ACHN (cell line): ENCODE results near the gene ARIH2.

Experiments
- DNase-seq: peaks from one replicate; pipeline ENCODE4 v3.0.0-alpha.2; 2015
- in situ Hi-C: cut with HindIII; loops from 2 replicates; pipeline ENCODE4 v1.10.0; 2017; ENCODE audit warnings: low sequenced_read_pairs, low pct_ligation_motif_present, low pct_unique_long_range_greater_than_20kb

Gene ARIH2

DNA sequence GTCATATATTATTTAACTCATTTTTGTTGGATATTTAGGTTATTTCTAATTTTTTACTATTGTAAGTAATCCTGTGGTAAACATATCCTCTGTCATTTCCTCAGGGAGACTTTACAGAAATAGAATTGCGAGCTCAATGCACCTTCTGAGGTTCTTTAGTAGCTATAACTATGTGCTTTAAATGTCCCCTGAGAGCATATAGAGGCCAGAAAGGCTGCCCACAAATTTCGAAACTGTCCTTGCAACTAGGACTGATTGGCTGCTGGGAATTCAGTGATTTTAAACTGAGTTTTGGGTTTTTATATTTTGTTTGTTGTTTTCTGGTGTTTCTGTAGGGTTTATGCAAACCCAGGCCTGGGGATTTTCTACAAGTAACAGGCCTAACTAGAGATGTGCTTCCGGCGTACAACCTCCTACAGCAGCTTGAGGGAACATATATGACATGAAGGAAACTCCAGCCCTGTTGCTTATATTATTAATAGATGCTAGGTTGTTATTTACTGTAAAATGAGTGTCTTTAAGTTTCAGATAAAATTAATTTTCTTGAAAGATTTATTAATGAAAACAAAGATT is 42.3 kb downstream of the ARIH2 start:
- no peak for DNase-seq
- in situ Hi-C loops = no loop called here

DNA sequence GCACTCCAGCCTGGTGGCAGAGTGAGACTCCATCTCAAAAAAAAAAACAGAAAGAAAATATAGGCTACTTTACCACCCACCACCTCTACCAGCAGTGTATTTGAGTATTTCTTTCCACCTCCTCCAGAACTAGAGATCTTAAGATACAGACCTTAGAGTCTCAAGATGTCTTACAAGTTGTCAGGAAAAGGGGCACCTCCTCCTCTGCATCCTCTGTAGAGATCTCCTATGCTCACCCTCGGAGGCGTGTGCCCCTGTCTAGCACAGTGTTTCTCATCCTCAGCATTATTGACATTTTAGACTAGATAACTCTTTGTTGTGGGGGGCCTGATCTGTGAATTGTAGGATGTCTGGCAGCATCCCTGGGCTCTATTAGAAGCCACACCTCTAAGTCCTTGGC is 43.7 kb downstream of the ARIH2 start:
- in situ Hi-C loops = no loop called here
- no peak for DNase-seq

DNA sequence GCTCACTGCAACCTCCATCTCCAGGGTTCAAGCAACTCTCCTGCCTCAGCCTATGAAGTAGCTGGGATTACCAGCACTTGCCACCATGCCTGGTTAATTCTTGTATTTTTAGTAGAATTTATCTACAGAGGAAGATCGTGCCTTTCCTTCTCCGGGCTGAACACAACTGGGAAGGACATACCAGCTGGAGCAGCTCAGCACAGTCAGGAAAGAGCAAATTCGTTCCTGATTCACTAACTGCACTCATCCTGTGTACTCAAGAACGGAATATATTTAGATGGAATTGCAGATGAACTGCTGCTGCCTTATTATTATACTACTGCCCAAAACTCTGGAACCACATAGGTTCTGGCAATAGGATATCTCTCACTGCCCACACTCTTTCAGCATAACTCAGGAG is 44.3 kb downstream of the ARIH2 start:
- in situ Hi-C loops = no loop called here
- DNase-seq = no peak

DNA sequence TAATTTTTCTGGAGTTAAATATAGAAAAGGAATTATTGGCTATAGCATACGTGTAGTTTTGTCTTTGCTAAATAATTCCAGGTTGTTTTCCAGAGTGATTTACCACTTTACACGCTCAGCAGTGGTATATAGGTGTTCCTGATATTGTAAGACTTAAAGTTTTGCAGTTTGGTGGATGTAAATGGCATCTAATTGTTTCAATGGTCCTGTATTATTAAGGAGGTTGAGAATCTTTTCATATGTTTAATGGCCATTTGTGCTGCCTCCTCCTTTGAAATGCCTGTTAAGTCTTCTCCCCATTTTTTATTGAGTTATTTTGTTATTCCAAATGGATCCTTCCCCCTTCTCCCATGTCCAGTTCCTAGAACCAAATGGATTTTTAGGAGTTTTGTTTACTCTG is 44.9 kb downstream of the ARIH2 start:
- no peak for DNase-seq
- in situ Hi-C loops = no loop called here

DNA sequence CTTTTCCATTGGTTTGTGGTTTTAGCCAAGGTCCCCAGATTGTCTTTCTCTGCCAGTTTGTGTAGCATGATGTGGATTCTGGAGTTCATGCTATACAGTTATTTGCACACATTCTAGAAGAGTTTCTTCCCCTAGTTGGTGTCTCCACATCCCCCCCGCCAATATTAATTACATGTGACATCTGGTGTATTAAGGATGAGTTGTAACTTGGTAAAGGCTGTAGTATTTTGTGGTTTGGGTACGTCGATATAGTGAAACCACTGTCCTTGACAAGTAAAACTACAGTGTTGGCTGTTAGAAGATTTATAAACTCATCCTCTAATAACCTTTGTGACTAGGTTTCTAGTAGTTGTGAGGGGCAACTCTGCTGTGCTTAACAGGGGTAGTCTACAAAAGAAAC is 47.7 kb downstream of the ARIH2 start:
- in situ Hi-C loops = no loop called here
- DNase-seq = no peak

DNA sequence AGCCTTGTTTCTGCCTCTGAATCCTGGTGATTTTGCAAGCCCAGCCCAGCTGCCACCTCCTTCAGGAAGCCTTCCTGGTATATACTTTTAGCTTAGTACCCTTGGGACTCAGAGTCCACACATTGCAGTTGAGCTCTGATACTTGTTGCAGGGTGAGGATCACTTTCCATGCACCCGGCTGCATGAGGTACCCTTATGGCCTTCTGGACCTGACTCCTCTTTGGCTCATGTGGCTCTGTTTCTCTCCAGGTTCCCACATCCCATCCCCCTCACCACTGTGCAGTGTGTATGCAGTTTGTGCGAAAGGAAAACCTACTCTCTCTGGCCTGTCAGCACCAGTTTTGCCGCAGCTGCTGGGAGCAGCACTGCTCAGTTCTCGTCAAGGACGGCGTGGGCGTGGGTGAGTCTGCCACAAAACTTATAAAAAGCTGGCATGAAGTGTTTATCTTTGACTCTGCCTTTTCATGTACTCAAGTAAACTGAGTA is 48.3 kb downstream of the ARIH2 start:
- no peak for DNase-seq
- in situ Hi-C loops = no loop called here

DNA sequence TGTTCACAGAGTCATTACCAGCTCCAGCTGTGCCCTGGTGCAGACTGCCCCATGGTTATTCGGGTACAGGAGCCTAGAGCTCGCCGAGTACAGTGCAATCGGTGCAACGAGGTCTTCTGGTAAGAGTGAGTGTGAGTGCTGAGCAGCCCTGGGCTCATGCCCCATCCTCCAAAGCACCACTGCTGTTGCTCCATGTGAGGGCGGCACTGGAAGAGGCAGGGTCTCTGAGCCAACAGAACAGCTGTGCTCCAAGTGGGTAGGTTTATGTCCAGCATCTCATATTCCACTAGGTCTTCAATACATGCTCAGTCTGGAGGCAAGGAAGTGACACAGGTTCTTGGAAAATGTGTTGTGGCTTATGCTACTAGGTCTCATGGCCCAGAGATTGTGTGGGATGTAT is 51.9 kb downstream of the ARIH2 start:
- no peak for DNase-seq

DNA sequence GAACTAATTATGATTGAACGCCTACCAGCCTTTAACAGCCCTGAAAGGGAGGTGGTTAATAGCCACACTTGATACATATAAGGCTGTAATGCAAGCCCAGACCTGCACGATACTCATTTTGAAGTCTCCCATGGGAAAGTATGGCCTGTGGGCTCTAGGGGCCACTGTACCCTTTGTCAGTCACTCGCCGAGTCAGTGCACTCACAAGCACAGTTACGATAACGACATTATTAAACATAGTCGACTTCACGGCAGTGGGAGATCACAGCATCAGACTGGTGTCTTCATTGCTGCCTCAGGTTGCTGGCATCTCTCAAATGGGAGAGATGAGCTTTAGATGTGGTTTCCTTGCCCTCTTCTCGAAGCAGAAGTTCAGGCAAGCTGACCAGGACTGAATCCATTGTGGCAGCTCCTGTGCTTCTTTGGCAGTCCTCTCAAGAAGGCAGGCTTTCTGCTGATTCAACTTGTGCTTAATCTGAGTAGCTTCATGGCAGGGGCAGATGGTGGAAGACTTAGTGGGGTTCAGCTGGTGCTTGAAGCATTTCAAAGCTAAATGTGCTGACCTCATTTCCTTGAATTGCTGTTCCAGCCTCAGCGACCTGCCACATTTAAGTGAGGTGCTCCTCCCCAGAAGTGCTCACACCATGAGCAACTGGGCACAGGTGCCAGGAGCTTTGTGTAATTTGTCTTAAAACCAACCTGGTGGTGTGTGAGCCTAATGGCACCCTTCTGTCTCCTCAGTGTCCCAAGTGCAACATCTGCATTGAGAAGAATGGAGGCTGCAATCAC is 55.6 kb downstream of the ARIH2 start:
- DNase-seq = no peak
- in situ Hi-C loops = no loop called here

More for the DNA sequence above, 51.9 kb downstream of the ARIH2 start:
- in situ Hi-C loops = no loop called here

DNA sequence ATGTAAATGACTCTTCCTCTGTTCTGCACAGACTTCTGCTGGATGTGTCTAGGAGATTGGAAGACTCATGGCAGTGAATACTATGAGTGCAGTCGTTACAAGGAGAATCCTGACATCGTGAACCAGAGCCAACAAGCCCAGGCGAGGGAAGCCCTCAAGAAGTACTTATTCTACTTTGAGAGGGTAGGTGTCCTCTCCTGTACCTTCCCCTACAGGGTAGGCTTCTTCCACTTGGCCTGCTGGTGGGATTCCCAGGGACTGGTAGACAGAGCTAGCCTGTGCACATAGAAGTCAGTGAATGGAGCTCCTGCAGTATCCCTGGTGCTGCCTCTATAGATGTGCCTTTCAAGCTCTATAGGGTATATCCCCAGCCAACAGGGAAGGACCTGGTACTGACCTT is 60.8 kb downstream of the ARIH2 start:
- in situ Hi-C loops = no loop called here
- no peak for DNase-seq

DNA sequence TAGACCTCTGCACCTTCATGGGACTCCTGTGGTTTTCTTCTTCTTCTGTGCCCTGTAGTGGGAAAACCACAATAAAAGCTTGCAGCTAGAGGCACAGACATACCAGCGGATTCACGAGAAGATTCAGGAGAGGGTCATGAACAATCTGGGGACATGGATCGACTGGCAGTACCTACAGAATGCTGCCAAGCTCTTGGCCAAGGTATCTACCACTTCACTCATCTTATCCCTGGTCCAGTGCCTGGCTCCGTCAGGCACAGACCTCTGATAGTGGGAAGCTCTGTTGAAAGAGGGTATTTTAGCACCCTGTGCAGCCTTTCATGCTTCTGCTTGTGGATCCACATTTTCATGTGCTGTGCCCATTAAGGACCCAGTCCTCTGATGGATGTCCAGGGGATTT is 61.7 kb downstream of the ARIH2 start:
- in situ Hi-C loops = no loop called here
- DNase-seq = no peak

DNA sequence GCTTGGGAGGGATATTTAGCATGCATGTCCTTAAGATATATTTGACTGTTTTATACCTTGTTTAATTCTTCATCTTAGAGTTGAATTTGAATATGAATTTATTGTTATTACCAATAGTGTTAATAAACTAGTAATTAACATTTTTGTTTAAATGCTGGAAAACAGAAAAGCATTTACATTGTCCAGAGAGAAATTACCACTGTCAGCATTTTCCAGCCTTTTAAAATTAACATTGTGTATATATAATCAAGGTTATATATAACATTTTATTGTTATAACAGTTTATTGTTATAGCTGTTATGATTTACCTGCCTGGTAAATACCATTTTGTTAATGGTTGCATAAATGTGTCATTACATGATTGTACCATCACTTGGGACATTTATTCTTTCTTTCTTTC is 63.4 kb downstream of the ARIH2 start:
- DNase-seq = no peak
- in situ Hi-C loops = no loop called here

DNA sequence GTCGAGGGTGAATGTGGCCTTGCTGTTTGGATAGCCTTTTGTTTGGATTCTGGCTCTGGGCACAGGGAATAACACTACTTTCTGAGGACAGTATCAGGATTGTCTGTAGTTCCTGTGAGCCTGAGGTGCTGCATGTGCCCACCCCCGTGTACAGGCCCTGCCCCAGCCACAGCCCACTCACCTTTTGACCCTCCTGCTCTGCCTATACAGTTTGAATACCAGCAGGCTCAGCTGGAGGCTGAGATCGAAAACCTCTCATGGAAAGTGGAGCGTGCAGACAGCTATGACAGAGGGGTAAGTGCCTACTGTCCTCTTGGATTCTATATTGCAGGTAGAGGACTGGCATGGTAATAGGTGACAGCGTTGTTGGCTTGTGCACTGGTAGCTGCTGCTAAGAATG is 64.0 kb downstream of the ARIH2 start:
- in situ Hi-C loops = no loop called here
- no peak for DNase-seq

DNA sequence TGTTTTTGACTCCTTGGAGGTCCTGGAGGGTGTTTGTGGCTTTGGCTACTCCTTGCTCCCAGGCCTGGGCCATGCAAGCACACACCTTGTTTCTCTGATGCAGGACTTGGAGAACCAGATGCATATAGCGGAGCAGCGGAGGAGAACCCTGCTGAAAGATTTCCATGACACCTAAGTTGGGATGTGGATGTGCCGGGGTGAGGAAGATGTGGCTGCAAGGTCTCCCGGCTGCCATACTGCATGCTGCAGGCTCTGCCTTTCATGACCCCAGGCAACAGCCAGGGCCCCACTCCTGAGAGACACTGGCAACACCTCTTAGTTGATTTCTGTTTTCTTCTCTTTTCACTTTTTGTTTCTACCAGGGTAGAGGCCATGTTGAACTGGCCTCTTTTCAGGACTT is 64.5 kb downstream of the ARIH2 start:
- in situ Hi-C loops = no loop called here
- no peak for DNase-seq

DNA sequence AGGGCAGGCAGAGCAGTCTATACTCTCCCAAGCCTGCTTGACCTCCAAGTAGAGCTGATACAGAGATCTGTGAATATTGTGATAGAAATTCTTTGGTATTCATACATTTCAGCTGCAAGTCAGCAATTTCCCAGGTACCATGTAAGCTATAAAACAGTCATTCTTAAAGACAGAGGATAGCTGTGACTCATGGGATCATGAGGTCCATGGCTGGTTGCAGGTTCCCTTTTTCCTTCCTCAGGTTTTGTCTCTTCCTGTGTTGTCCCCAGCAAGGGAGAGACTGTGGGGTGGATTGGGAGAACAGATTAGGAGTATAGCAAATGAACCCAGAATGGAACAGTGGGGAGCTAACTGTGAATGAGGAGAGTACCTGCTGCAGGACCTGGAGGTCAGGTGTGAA is 66.0 kb downstream of the ARIH2 start:
- no peak for DNase-seq
- in situ Hi-C loops = no loop called here

DNA sequence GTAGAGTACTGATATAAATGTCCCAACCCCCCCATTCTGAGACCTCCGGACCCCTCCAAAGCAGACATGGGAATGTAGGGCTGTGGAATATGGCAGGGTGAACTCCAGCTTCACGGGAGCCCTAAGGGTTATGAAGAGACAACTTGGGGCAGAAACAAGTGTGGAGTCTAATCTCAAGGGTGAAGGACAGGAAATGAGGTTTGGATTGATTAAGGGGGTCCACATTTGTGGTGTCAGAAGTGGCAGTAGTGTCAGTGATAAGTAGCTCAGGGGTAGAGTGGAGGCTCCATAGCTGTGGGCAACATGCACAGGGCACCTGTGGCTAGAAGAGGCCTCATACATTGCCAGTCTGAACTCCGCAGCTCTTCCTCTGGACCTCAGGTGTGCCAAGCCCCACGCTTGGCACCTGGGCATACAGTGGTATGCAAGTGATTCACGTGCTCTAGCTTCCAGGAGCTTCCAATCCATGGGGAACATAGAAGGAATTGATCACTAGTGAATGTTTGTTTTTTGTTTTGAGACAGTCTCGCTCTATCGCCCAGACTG is 67.3 kb downstream of the ARIH2 start:
- no peak for DNase-seq
- in situ Hi-C loops = no loop called here

DNA sequence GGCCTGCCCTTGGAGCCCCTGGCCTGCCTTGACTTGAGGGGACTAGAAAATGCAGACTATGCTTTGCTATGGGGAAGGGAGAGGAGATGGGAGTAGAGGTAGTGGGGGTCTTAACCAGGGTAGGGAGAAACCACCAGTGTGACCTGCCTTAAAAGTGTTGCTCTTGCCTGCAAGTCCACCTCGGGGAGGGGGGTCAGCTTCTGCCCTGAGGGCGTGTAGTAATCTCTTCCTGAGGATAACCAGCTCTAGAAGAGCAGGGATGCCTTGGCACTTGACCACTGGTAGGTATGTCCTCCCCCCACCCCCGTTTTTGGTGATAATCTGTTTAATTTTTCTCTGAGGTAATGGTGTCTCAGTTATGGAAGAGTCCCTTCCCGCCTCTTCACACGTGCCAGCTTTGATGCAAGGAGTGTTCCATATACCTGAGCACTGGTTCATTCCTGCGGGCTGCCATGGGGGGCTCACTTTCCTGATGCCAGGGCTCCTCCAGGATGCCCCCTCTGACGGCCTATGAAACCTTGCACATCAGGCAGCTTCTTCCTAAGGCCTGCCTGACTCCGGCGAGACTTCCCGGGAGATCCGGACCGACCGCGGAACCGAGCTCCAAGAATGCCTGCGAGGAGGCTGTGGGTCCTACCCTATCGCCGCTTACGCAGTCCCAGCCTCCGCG is 70.6 kb downstream of the ARIH2 start:
- DNase-seq = peak; percentile 10
- in situ Hi-C loops = no loop called here

DNA sequence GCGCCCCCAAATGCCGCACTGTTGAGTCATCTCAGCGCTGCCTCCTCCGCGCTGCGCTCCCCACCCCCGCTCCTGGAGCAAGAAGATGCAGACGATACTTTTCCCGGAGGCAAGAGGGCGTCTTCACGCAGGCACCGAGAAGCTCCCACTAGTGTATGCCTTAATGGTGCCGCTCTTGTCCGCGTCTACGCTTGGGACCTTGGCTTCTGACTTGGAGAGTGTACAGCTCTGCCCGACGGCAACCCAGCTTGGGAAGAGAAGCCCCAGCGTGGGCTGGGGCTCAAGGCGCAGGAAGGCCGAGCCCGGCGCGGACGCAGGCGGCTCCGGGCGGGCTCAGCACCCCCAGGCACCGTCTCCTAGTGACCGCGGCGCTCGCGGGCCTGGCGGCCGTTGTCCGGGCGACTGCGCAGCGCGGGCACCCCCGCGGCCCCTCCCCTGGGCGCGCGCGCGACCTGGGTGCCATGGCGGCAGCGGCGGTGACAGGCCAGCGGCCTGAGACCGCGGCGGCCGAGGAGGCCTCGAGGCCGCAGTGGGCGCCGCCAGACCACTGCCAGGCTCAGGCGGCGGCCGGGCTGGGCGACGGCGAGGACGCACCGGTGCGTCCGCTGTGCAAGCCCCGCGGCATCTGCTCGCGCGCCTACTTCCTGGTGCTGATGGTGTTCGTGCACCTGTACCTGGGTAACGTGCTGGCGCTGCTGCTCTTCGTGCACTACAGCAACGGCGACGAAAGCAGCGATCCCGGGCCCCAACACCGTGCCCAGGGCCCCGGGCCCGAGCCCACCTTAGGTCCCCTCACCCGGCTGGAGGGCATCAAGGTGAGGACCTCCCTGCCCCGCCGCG is 71.4 kb downstream of the ARIH2 start, which contains the start of gene P4HTM:
P4HTM (plus strand) TSS at position 446 of the 840 bp plus-strand sequence; CDS start at position 462, 16 bp downstream.
- in situ Hi-C loops = no loop called here
- DNase-seq = peak; percentile 90

DNA sequence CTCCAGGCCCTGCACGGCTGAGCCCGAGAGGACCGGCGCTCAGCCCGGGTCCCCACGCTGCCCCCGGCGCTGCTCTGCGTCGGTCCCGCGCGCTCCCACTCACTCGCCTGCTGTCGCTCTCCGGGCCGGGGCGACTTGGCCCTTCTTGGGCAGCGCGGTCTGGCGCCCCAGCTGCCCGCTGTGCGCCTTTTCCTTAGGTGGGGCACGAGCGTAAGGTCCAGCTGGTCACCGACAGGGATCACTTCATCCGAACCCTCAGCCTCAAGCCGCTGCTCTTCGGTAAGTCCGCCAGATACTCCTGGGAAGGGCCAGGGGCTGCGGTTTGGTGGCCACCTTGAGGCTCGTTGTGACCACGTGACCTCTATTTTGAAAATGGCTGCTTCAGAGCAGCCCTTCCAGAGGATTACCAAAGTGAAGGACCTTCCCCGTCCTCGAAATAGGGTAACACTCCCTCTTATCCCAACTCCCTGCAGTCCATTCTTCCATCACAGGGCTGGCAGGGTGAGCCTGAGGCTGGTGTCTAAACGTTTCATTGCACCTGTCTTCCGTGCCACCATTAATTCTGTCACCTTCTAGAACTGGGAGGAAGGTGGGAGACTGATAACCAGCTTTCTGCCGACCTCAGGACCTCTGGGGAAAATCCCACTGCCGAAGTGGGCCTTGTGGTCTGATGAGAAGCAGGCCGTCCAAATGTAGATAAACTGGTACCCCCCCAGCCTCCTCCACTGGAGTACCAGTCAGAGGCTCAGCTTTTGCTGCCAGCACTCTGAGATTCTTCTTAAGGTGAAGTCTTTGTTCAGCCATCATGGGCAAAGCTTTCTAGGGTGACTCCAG is 72.2 kb downstream of the ARIH2 start:
- in situ Hi-C loops = no loop called here
- peak; percentile 34 for DNase-seq
